Limb (tissue), 2 donors: Measurements from ENCODE around the gene TFDP1.
A peak's percentile ranks its signal among the peaks of the same experiment; 100 is the strongest.
"Not testable (repeated sequence)": the region's sequence is repeated elsewhere in the genome, so short reads cannot be mapped to it uniquely, and the experiment has no call there.

Source experiments
- DNase-seq, 2 donors: peaks; one replicate each; pipeline ENCODE4 v3.0.0-alpha.2; 2016; ENCODE audit errors: extremely low spot score in 2 of 2

Gene TFDP1

GRCh38 chr13:113548778-113549621 is 35.6 kb upstream of the TFDP1 start:
- DNase-seq = peak in 1 of 2 donors; percentile 25

GRCh38 chr13:113550453-113550852 is 34.1 kb upstream of the TFDP1 start:
- peak in 1 of 2 donors; percentile 14 for DNase-seq

DNA sequence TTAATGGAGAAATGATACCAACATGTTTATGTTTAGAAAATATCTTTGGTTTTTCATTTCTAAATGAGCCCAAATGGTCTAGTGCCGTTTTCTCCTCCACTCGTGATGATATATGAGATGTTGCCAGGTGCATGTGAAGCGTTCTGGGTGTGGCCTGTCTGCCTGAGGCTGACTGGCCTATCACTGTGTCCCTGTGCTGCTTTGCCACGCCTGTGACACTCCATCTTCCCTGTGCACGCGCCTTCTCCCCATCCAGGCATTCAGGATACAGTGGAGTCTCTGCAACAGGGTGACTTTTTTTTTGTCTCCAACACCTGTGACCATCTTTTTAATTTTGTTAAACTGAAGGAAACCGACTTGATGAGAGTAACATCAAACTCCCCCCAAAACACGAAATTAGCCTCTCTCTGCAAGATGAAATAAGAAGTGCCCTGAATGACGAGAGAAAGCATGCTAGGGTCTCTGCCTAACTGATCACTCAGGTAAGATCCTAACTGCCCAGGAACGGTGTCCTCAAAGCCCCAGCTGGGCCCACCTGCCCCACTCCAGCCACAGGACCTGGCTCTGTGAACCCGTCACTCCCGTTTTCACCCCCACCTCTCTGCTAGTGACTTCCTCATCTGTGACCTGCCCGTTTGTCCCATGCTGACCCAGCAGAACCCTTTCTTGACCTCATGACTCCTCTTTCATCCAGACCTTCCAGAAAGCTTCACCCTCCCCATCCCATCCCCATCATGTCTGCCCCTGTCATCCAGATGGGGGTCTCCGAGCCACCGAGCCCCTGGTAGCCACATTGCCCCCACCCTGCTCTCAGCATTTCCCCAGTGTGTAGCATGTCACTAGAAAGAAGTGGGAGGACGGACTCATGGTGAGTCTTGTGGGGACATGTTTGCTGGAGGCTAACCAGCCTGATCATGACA is 33.2 kb upstream of the TFDP1 start:
- peak in 1 of 2 donors; percentile 12 for DNase-seq

GRCh38 chr13:113552079-113552478 is 32.5 kb upstream of the TFDP1 start:
- DNase-seq = peak in 1 of 2 donors; percentile 14

DNA sequence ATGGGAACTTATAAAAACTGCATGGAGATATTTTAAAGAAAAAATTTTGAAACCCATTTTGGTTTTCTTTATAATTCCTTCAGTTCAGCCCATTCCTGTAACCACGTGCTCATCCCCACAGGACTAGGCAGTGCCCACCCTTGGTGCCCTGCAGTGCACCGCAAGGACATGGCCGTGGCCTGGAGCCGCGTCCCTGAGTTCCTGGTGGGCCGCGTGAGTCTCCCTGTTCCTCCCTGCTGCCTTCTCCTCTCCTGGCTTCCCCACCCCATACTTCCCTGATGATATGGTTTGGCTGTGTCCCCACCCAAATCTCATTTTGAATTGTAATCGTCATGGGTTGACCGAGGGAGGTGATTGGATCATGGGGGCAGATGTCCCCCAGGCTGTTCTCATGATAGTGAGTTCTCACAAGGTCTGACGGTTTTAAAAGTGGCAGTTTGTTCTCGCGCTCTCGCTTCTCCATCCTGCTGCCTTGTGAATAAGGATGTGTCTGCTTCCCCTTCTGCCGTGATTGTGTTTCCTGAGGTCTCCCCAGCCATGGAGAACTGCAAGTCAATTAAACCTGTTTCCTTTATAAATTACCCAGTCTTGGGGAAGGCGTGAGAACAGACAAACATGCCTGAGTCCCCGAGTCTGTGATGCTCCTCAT is 31.6 kb upstream of the TFDP1 start:
- DNase-seq = peak in 1 of 2 donors; percentile 13

- DNase-seq = no peak
These were observed 30.8 kb upstream of the TFDP1 start for GRCh38 chr13:113553511-113554332.

DNA sequence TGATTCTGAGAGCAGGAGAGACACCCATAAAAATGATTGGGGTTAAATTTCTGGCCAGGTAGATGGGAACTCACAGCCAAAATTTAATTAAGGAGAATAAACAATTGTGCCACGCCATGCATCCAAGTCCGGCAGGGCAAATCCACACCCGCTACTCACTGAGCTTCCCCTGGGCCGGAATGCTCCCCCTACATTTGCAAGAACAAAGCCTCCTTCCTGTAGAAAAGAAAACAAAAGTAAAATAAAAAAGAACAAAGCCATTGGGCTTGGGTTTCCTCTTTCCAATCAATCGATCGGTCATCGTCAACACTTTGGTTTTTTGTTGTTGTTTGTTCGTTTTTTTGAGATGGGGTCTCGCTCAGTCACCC is 30.2 kb upstream of the TFDP1 start:
- DNase-seq = no peak

DNA sequence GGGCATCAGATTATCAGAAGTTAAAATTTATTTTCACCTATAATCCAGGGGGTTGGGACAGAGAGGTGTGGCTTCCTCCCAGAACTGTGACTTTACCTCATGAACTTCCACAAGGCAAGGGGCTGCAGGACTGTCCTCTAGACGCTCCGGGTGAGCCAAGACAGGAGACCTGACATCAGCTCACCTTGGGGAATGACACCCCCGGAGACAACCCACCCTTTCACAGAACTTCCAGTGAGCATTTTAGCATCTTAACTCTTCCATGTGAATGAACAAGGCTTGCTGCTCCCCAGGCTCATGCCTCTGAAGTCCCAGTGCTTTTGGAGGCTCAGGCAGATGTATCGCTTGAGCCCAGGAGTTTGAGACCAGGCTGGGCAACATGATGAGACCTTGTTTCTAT is 29.4 kb upstream of the TFDP1 start:
- DNase-seq = no peak

- no peak for DNase-seq
These were observed 27.5 kb upstream of the TFDP1 start for GRCh38 chr13:113557013-113557412.

GRCh38 chr13:113558461-113558860 is 26.1 kb upstream of the TFDP1 start:
- no peak for DNase-seq

GRCh38 chr13:113559061-113559460 is 25.5 kb upstream of the TFDP1 start:
- no peak for DNase-seq

DNA sequence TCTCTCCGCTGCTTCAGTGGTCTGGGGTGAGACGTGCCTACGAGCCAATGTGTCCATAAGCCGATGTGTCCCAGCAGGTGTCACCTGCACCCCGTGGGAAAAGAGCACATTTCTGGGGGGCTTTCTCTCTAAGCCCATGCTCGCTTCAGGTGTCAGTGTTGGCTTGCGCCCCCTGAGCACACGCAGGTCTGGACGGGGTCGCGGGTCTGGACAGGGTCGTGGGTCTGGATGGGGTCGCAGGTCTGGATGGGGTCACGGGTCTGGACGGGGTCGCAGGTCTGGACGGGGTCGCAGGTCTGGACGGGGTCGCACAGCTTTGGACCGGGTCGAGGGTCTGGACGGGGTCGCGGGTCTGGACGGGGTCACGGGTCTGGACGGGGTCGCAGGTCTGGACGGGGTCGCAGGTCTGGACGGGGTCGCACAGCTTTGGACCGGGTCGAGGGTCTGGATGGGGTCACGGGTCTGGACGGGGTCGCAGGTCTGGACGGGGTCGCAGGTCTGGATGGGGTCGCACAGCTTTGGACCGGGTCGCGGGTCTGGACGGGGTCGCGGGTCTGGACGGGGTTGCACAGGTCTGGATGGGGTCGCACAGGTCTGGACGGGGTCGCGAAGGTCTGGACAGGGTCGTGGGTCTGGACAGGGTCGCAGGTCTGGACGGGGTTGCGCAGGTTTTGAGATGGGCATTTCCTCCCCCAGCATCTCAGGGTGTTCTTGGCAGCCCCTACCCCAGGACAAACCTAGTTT is 24.5 kb upstream of the TFDP1 start:
- no peak for DNase-seq

GRCh38 chr13:113560645-113561416 is 23.7 kb upstream of the TFDP1 start:
- DNase-seq = no peak

GRCh38 chr13:113561417-113562084 is 23.0 kb upstream of the TFDP1 start:
- no peak for DNase-seq

DNA sequence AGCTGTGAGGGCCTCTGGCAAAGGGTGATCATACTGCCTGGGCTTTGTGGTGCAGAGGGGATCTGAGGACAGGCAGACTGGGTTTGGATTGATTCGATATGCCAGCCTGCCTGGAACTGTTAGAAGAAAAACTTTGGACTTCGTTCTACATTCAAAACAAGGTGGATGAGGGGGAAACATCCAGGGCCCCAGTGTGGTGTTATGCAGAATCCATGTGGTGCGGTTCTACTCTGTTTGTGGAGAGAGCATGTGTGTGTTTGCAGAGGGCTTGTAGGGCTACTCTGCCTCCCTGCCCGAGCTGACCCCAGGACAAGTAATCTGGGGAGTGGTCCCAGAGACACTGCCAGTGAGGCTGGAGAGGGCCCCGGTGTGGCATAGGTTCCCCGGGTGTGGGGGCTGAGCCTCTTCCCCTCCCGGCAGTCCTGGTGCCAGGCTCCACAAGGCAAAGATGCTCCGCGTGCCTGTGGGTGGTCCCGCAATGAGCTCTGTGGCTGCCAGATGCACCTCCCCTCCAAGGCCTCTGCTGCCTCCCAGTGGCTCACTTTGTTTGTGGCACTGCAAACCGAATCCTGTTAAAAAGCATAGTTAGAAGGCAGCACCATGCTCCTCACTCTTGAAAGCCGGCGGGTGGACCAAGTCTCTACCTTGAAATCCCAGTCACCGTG is 22.3 kb upstream of the TFDP1 start:
- DNase-seq = peak; percentile 83 to 87

DNA sequence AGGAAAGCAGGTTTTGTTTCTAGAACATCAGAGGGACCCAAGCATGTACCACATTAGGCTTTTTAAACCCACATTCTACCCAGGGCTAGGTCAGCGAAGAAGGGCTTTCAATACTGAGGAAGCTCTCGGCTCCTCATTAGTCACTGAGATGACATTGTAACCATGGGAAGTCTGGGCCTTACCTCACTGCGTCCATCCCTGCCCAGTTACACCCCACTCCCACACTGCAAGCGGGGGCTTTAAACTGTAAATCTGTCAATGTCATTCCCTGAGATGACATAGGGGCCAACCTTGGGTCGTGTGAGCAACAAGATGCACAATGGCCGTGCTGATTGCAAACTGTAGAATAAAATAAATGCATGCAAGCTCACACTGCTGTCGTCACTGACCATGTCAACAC is 21.7 kb upstream of the TFDP1 start:
- no peak for DNase-seq

GRCh38 chr13:113563511-113563910 is 21.0 kb upstream of the TFDP1 start:
- DNase-seq = not testable (repeated sequence)

GRCh38 chr13:113564331-113565023 is 20.1 kb upstream of the TFDP1 start:
- DNase-seq = no peak
